Spinal cord (tissue), 10 donors: ENCODE data around the gene CASTOR1. TPM values are rescaled to one million over a fixed set of nuclear protein-coding genes. Genes with fewer than 3 reads are reported as not detected.

Experiments used
- DNase-seq, 6 donors: peaks; one replicate each; pipeline versions ENCODE4 v3.0.0 to v3.0.0-alpha.2; 2013 to 2015; ENCODE audit warnings: low spot score in 6 of 6, low read depth in 4 of 6
- H3K27ac ChIP-seq: one replicate; pipeline ENCODE4 v1.5.1; 2013; ENCODE audit warnings: low read depth, low read length, control low read depth
- H3K27me3 ChIP-seq: one replicate; pipeline ENCODE4 v1.6.1; 2013; ENCODE audit warnings: low read length; ENCODE audit not compliant: control insufficient read depth, insufficient read depth
- H3K36me3 ChIP-seq: one replicate; pipeline ENCODE4 v1.6.1; 2013; ENCODE audit warnings: low read length; ENCODE audit not compliant: control insufficient read depth, insufficient read depth
- H3K4me1 ChIP-seq: one replicate; pipeline ENCODE4 v1.6.1; 2013; ENCODE audit warnings: low read length; ENCODE audit not compliant: control insufficient read depth, insufficient read depth
- H3K4me3 ChIP-seq: one replicate; pipeline ENCODE4 v1.5.1; 2013; ENCODE audit warnings: low read depth, low read length, control low read depth
- H3K9me3 ChIP-seq: one replicate; pipeline ENCODE4 v1.6.1; 2013; ENCODE audit warnings: low read length; ENCODE audit not compliant: control insufficient read depth, insufficient read depth
- WGBS: methylation state at CpG from one replicate; pipeline ENCODE4 v1.1.5; 2013; ENCODE audit warnings: missing lambda C conversion rate; ENCODE audit not compliant: insufficient coverage; 5-methylcytosine and 5-hydroxymethylcytosine counted together
- polyA plus RNA-seq, 2 donors: library from polyadenylated mRNA; unstranded; fragments of 120-200 nt; gene quantifications; one replicate each; pipeline ENCODE4 v1.2.1, GENCODE V29; 2013; ENCODE audit not compliant: insufficient read length in 2 of 2
- total RNA-seq, 2 donors: library from RNA; depleted of rRNA in 1 of 2; stranded (reverse); fragments of 120-200 nt in 1 of 2; fragments of >200 nt in 1 of 2; gene quantifications; one replicate each; pipeline versions ENCODE4 v1.2.3 to v1.2.4, GENCODE V29; 2013 to 2014
- donor health status: healthy.

CASTOR1 gene
- total and polyA plus RNA-seq, 4 donors = 6.6 to 34.9 (median 13.9) TPM

DNA sequence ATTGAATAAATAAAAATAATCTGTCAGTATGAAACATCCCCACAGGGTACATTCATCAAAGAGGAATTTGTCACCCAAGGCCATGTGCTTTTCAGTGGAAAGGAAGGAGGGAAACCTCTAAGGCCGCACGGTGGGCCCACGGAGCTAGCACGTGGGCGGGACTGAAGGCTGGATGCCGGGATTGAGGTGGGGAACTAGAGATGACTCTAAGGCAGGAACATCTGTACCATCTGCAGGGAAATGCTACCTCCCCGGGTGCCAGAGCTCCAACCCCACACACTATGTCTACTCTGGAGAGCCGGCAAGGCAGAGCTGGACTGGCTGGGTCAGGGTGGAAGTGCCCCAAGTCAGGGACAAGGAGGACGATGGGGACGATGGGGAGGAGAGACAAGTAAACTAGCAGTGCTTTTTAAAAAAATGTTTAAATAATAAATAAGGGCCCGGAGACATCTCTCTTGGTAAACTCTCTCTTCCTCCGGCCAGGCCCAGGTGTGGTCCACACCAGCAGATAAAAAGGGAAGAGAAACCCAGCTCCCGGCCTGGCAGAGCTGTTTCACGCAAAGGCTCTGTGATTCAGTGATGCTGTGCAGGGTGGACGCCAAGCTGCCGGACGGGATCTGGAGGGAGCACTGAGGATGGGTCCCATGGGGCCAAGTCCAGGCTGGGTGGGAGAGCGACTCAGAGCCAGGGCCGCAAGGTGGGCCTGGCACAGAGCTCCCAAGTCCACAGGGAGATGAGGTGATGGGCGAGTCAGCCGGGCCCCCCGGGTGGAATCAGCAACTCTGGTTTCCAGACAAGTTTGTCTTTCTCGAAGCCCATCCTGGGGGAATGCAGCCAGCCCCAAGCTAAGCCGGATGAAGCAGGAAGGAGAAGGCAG lies 48.5 kb downstream of the CASTOR1 start:
- 78% methylated on average over 18 of the region's 24 CpGs for WGBS
- H3K9me3 ChIP-seq = no peaks in the 10 kb centered on the region
- no peak overlapping the region for H3K27ac ChIP-seq
- H3K4me1 ChIP-seq = peaks cover 6% of the 10 kb centered on the region
- H3K4me3 ChIP-seq = no peak overlapping the region
- peaks cover 17% of the 10 kb centered on the region for H3K27me3 ChIP-seq
- no peaks in the 10 kb centered on the region for H3K36me3 ChIP-seq
- DNase-seq = no peak

DNA sequence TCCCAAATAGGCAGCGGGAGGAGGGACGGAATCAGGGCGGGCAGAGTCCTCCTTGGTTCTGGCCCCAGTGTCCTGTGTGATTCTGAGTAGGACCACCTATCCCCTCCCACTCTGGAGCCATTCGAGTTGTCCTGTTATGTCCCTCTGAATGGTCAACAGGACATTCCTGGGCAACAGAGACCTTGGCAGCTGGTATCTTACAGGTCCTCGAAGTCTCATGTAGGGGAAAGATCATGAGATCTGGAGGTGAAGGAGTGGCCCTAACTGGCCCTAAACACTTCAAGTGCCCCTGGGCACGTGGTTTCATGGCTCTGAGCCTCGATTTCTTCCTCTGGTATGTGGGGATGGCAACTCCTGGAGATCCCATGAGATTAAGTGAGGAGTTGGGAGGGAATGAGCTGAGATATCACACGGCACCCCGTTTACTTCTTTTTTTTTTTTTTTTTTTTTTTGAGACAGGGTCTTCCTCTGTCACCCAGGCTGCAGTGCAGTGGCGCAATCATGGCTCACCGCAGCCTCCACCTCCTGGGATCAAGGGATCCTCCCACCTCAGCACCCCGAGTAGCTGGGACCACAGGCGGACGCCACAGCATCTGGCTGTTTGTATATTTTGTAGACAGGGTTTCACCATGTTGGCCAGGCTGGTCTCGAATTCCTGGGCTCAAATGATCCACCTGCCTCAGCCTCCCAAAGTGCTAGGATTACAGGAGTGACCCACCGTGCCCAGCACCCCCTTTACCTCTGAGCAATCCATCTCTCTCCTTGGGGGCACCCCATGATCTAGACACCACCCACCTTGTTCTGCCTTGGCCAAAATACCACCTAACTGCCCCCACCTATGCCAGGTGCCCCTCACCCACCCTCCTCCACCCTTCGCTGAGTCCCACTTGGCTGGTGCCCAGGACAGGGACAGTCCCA lies 49.6 kb downstream of the CASTOR1 start:
- H3K4me3 ChIP-seq = no peak overlapping the region

DNA sequence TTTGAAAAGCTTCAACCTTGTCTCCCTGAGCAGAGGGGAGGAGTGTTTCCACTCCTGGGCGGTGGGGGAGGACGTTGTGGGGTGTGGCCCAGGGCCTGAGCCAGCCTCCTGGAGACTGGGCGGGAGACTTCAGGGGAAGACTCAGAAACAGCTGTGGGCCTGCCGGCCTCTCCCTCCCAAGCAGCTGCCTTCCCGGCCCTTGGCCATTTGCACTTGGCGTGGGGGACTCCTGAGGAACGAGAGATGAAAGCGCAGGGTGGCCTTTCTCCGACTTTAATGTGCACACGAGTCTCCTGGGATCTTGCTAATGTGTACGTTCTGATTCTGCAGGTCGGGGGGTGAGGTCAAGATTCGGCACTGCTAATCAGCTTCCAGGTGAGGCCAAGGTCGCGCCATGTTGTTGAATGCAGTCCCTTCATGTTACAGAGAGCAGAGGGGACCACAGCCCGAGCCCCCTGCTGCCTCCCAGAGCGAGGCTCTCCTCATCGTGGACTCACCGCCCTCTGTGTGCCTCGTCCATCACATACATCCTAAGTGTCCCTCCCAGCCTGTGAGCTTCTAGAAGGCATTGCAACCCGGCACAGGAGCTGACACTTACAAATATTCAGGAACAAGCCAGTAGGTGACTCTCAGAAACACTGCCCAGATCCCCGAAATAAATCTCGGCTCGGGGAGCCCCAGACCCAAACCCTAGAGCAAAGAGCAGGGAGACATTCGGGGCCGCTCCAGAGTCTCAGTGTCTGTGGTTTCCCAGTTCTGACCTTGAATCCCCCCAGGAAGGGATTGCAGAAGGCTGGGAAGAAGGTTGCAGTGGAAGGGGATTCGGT lies 50.4 kb downstream of the CASTOR1 start:
- H3K27me3 ChIP-seq = peaks cover 2% of the 10 kb centered on the region
- H3K36me3 ChIP-seq = no peaks in the 10 kb centered on the region
- no peaks in the 10 kb centered on the region for H3K9me3 ChIP-seq
- H3K4me1 ChIP-seq = peaks cover 15% of the 10 kb centered on the region
- no peak overlapping the region for H3K27ac ChIP-seq
- 60% methylated on average over 23 of the region's 27 CpGs for WGBS
- no peak for DNase-seq
- no peak overlapping the region for H3K4me3 ChIP-seq

More for the DNA sequence above, 49.6 kb downstream of the CASTOR1 start:
- Histone ChIP-seq H3K9me3 (no peaks in the 10 kb centered on the region), H3K27ac (no peak overlapping the region), H3K36me3 (no peaks in the 10 kb centered on the region), H3K27me3 (peaks cover 6% of the 10 kb centered on the region), H3K4me1 (peaks cover 13% of the 10 kb centered on the region)
- 96% methylated on average over 9 of the region's 17 CpGs for WGBS
- DNase-seq = no peak

DNA sequence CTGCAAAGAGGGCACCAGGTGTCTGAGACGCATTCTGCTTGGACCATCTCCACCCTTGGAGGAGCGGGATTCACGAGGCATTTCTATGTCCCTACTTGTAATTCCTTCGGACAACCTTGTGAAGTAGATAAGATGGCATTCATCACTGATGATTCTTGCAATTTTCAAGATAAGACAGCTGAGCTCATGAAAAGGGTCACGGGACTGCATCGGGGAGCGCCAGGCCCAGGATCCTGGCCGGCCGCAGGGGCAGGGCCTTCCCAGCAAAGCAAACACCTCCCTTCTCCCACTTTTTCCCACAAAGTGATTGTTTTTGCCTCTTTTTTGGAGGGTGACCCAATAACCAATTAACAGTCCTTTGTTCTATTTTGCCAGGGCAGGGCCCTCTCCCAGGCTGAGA lies 51.2 kb downstream of the CASTOR1 start:
- H3K4me1 ChIP-seq = peaks cover 17% of the 10 kb centered on the region
- H3K36me3 ChIP-seq = no peaks in the 10 kb centered on the region
- 88% methylated on average over 9 of the region's 9 CpGs for WGBS
- H3K4me3 ChIP-seq = no peak overlapping the region
- peaks cover 2% of the 10 kb centered on the region for H3K27me3 ChIP-seq
- H3K9me3 ChIP-seq = no peaks in the 10 kb centered on the region
- no peak overlapping the region for H3K27ac ChIP-seq
- no peak for DNase-seq

DNA sequence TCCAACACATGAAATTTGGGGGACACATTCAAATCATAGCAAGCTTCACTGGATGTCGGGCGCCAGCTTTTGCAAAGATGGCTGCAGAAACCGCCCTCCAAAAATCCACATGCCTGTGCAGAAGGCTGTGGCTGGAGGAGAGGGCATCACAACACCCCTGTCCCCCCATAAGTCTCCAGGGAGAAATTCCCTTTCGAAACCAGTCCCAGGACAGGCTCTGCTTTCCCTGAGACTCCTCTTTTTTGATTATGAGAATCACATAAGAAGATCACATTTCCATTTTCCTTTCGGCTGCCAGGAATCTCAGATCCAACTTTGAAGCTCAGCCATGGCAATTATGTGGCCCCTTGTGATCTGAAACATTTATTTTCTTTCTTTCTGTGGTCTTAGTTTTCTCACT lies 52.4 kb downstream of the CASTOR1 start:
- H3K4me1 ChIP-seq = peaks cover 25% of the 10 kb centered on the region

DNA sequence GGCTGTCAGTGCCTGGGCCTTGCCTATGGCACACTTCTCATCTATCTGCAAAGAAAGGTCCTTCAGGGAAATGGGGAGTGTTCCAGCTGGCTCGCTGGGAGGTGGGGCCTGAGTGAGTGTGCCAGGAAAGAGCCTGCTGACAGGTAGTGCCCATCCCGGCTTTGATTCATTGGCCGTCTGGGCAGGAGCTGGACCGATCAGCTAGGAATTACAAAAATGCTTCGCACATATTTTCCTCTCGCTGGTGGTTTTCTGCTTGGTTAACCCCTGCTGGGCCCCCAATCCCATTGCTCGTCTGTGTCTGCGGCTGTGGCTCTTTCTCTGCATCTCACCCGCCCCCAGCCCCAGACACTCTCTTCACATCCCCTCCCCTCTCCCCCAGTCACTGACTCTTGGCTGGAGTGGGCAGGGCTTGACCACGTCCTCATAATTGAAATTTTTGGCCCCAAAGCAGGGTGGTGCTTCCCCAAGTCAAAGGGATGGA lies 53.6 kb downstream of the CASTOR1 start:
- Histone ChIP-seq H3K9me3 (no peaks in the 10 kb centered on the region), H3K4me3 (no peak overlapping the region), H3K27ac (no peak overlapping the region), H3K36me3 (no peaks in the 10 kb centered on the region), H3K27me3 (peaks cover 2% of the 10 kb centered on the region), H3K4me1 (peaks cover 25% of the 10 kb centered on the region)
- 36% methylated on average over 9 of the region's 10 CpGs for WGBS
- DNase-seq = peak in 1 of 6 donors; percentile 15

More for the DNA sequence above, 52.4 kb downstream of the CASTOR1 start:
- WGBS = no CpG with 5 or more reads among the region's 5 CpGs
- Histone ChIP-seq H3K4me3 (no peak overlapping the region), H3K27ac (no peak overlapping the region), H3K36me3 (no peaks in the 10 kb centered on the region), H3K27me3 (peaks cover 2% of the 10 kb centered on the region), H3K9me3 (no peaks in the 10 kb centered on the region)
- DNase-seq = no peak

Other genes starting within 250 kb of the CASTOR1 start
- gene HORMAD2, start 209.0 kb downstream of the CASTOR1 start, total RNA-seq = under 1 TPM; 0.11 to 0.59 TPM
- gene HORMAD2, start 209.0 kb downstream of the CASTOR1 start, polyA plus RNA-seq = under 1 TPM; 0.15 to 0.86 TPM
- gene LIF, start 42.7 kb downstream of the CASTOR1 start, total RNA-seq = under 1 TPM; 0.20 to 0.61 TPM
- gene LIF, start 42.7 kb downstream of the CASTOR1 start, polyA plus RNA-seq = under 1 TPM; 0.46 to 0.84 TPM
- gene OSM, start 22.7 kb downstream of the CASTOR1 start, total RNA-seq = 1 to 10 TPM in 1 of 2 donors, under 1 TPM in 1; 0.39 to 1.9 TPM
- gene OSM, start 22.7 kb downstream of the CASTOR1 start, polyA plus RNA-seq = under 1 TPM; 0.62 to 0.68 TPM
- 10 to 100 TPM in 1 of 2 donors, 1 to 10 TPM in 1; 9.1 to 16.3 TPM for gene TBC1D10A, start 37.4 kb upstream of the CASTOR1 start, total RNA-seq
- 10 to 100 TPM; 18.0 to 24.5 TPM for gene TBC1D10A, start 37.4 kb upstream of the CASTOR1 start, polyA plus RNA-seq
- gene SF3A1, start 67.4 kb upstream of the CASTOR1 start, total RNA-seq = 10 to 100 TPM; 25.2 to 50.1 TPM
- gene SF3A1, start 67.4 kb upstream of the CASTOR1 start, polyA plus RNA-seq = 100 to 1,000 TPM; 139 to 140 TPM
- 1 to 10 TPM; 4.2 to 6.0 TPM for gene CCDC157, start 67.5 kb upstream of the CASTOR1 start, total RNA-seq
- gene CCDC157, start 67.5 kb upstream of the CASTOR1 start, polyA plus RNA-seq = 10 to 100 TPM in 1 of 2 donors, 1 to 10 TPM in 1; 9.6 to 10.1 TPM
- gene RNF215, start 97.9 kb upstream of the CASTOR1 start, total RNA-seq = 10 to 100 TPM; 16.0 to 23.6 TPM
- 10 to 100 TPM; 35.0 to 40.5 TPM for gene RNF215, start 97.9 kb upstream of the CASTOR1 start, polyA plus RNA-seq
- gene SEC14L2, start 107.5 kb upstream of the CASTOR1 start, total RNA-seq = 10 to 100 TPM; 11.2 to 14.7 TPM
- 10 to 100 TPM; 21.0 to 22.3 TPM for gene SEC14L2, start 107.5 kb upstream of the CASTOR1 start, polyA plus RNA-seq
- 1 to 10 TPM; 2.1 to 9.5 TPM for gene MTFP1, start 136.3 kb upstream of the CASTOR1 start, total RNA-seq
- 1 to 10 TPM; 6.3 to 6.5 TPM for gene MTFP1, start 136.3 kb upstream of the CASTOR1 start, polyA plus RNA-seq
- gene SEC14L3, start 182.5 kb upstream of the CASTOR1 start, total RNA-seq = not detected
- under 1 TPM in 1 of 2 donors, not detected in 1; 0.14 TPM for gene SEC14L3, start 182.5 kb upstream of the CASTOR1 start, polyA plus RNA-seq
- under 1 TPM; 0.28 to 0.50 TPM for gene SEC14L4, start 216.2 kb upstream of the CASTOR1 start, total RNA-seq
- under 1 TPM; 0.32 to 0.38 TPM for gene SEC14L4, start 216.2 kb upstream of the CASTOR1 start, polyA plus RNA-seq